Activated CD4-positive, alpha-beta T cell treated with anti-CD3 and anti-CD28 coated beads, Interleukin-10, Interleukin-2, amounts not matched to agents 100 ng/mL and 50 ng/mL, durations not matched to agents 16 hours and 8 hours (primary cell): ENCODE data around the gene MAGI1.
"Not testable (repeated sequence)": the region's sequence is repeated elsewhere in the genome, so short reads cannot be mapped to it uniquely, and the experiment has no call there.

Source experiments
- DNase-seq: peaks from one replicate; pipeline ENCODE4 v3.0.0-alpha.2; 2020

The MAGI1 gene

DNA sequence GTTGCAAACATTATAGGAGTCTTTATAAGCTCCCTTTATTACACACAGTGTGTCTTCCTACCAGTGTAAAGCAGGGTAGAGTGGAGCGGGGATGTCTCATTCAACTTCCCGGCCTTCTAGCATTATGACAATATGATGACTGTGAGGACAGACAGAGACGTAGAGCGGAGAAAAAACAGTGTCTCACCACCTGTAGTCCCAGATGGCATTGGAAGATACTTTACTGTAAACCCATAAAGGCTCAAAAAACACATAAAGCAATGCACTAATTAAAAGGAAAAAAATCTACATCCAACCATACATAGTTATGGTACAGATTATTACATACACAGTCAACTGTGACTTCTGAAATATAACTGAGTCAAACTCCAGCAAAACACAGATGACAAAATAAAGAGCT is 383.7 kb downstream of the MAGI1 start:
- DNase-seq = no peak

DNA sequence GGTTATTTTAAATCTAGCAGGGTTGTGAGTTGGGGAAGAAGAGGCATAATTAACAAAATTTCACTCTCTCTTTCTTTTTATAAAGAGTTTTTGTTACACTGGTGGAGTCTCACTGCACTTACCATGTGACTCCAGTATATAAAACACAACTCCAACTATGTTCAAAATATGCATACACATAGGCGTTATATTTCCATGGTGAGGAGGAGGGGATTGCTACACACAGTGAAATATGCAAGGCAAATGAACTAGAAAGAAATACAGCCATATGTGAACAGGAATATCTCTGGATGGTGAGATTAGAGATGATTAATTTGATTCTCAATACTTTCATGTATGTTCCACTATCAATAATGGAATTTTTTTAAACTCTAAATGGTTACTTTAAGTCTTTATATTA is 385.0 kb downstream of the MAGI1 start:
- DNase-seq = no peak

DNA sequence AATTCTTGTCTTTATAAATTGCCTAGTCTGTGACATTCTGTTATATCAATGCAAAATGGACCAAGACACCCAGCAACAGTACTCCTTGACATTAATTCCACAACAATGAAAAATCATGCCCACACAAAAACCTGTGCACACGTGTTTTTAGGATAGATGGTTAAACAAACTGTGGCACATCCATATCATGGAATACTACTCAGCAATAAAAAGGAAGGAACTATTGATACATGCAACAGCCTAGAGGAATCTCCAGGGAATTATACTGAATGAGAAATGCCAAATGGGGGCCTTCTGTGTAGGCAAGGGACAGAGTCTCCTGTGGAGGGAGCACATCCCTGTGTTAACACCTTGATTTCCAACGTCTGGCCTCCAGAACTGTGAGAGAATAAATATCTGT is 388.5 kb downstream of the MAGI1 start:
- DNase-seq = no peak

DNA sequence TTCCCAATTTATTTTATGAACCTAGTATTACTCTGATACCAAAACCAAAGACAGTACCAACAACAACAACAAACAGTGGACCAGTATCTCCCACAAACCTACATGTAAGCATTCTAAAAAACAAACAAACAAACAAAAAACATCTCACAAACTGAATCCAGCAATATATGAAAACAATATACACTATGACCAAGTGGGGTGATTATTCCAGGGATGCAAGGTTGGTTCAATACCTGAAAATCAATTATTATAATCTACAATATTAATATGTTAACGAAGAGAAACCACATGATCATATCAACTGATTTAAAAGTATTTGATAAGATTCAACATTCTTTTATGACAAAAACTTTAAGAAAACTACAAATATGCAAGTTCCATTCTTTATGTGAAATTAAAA is 391.3 kb downstream of the MAGI1 start:
- no peak for DNase-seq

DNA sequence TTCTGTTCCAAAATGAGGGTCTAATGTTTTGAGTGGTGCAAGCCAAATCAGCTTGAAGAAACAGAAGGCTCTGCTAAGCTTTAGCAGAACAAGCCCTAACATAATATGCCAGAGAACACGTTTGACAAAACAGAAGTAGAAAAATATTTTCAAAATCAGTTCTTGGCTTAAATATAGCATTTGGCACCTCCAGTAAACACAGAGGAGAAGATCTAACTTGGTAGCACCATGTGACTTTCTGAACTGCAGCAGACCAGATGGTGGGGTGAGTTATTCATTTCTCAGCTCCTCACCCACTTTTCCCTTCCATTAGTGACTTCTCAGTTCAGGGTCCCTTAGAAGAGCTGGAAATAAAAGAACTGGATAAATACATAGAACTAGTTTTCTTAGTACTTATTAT is 395.8 kb downstream of the MAGI1 start:
- no peak for DNase-seq

DNA sequence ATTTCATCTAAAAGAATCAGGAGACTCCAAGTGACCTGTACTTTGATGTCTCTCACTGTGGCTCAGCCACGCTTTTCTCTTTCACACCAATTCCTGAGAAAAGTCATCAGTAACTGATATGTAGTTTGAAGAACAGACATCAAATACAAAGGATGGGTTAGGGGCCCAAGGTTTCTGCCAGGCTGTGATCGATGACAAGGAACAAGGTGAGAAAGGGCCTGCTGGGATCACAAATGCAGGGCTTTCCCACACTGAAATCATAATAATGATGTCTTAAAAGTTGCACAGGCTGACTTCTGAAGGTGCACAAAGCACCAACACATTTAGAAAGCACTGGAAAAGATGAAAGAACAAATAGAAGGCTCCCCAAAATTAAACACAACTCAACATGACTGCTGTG is 396.9 kb downstream of the MAGI1 start:
- no peak for DNase-seq

DNA sequence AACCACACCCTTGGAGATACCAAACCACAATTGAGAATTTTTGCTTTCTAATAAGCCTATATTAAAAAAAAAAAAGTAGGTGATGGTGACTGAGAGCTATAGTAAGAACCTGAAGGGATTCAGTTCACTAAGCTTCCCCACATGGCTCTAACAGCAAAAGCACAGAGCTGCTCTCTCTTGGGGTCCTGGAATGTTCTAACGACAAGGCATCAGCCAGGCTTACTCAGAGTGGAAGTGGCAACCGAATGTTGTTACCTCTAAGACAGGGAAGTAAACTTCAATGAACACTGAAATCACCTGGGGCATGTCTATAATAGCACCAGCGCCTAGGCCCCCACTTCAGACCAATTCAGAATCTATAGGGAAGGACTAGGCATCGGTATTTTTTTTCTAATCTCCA is 397.7 kb downstream of the MAGI1 start:
- DNase-seq = no peak

DNA sequence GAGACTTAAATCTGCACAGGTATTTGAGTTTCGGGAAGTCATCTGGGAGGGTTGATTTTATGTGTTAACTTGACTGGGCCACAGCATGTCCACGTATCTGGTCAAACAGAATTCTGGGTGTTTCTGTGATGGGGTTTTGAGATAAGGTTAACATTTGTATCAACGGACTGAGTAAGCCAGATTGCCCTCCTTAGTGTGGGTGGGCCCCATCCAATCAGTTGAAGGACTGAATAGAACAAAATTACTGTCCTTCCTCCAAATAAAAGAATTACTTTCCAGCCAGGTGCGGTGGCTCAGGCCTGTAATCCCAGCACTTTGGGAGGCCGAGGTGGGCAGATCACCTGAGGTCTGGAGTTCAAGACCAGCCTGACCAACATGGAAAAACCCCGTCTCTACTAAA is 399.3 kb downstream of the MAGI1 start:
- no peak for DNase-seq

DNA sequence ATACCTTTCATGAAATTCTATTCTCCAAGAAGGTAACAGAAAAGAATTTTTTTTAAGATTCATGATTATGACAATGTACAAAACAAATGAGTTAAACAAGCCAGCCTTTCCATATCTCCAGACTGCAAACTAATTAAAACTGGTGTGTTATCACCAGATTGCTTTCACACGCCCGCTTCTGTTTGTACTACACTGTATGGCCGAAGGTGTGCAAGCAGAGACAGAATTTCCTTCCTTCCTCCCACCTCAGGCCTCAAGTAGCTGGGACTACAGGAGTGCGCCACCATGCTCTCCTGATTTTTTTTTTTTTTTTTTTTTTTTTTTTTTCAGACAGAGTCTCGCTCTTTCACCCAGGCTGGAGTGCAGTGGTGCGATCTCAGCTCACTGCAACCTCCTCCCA is 400.4 kb downstream of the MAGI1 start:
- DNase-seq = no peak

DNA sequence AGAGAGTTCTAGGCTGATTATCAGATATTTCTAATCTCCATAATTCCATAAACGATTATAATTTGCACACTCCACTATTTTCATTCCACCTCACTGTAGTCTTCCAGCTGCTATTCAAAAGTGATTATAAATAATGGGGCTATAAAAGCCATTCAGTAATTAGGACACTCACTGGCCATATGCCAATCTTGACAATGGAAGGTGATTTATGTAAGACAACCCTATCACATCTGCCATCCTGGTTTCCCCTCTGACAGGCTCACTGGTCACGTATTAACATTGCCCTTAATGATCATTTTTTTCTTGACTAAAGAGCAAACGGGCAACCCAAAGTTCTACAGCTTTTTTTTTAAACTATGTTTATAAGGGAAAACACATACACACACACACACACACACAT is 402.4 kb downstream of the MAGI1 start:
- DNase-seq = no peak

DNA sequence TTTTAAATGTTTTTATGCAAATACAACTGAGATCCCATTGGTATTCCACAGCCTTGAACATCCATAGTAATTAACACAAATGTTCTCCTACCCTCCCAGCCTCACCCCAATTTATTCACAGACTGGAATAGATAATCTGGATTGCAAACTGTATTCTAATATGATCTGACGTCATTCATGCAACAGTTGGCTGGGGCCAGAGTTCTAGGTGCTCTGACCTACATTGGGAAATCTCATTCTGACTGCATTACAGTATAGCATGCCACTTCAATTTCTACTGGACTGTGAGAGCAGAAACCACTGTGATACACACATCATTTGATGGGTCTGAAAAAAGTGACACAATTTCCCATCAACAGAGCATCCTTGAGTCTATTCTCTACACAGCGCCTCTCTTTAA is 403.1 kb downstream of the MAGI1 start:
- DNase-seq = no peak

DNA sequence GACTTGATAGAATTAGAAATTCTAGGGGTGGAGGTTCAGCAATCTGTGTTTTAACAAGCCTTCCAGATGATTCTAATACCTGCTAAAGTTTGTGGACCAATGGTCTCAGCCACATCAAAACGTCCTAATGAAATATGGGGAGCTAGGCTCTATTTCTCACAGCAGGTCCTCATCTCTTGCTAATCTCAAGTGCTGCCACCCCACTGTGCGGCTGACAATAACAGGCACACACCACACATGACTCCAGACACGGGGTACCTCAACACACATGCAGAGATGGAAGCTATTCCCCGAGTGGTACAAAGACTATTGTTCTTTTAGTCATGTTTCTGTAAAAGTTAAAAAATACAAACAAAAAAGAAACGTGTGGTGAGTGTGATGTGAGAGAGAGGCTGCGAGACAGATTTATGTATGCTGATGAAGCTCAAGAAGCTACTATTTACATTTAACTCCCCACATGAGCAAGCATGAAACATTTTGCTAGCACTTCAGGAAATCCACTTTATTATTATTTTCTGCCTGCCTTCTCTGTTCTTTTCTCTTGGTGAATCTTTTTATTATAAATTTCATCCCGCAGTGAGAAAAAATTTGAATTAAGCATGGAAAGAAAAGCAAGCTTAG is 405.6 kb downstream of the MAGI1 start:
- DNase-seq = no peak

DNA sequence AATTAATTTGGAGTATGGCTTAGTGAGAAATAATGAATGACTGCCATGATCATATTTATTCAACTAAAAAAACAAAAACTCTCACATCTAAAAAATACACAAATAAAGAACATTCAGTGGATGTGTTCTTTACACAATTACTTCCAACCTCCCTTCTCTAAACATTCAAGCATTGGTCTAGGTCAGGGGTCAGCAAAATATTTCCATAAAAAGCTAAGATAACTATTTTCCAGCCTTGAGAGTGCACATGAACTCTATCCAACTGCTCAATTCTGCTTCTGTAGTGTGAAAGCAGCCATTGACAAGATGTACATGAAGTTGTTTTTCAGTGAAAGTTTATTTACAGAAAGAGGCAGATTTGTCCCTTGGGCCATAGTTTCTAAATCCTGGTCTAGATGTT is 406.3 kb downstream of the MAGI1 start:
- no peak for DNase-seq

DNA sequence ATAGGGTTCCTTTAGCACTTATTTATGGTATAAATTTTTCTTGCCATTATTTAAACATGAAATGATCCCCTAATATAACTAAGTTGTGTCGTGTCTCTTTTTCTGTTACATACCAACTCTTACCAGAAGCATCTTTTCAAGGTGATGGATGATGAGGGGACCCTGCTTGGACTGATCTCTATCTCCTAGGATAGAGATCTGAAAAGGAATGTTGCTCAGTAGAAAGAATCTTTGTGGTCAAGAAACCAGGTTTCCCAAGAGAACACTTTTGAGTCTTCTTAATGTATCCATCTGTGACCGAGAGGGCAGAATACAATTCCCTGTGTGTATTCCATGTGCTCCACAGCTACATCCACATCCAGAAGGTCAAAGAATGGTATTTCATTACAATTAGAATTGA is 409.7 kb downstream of the MAGI1 start:
- no peak for DNase-seq

DNA sequence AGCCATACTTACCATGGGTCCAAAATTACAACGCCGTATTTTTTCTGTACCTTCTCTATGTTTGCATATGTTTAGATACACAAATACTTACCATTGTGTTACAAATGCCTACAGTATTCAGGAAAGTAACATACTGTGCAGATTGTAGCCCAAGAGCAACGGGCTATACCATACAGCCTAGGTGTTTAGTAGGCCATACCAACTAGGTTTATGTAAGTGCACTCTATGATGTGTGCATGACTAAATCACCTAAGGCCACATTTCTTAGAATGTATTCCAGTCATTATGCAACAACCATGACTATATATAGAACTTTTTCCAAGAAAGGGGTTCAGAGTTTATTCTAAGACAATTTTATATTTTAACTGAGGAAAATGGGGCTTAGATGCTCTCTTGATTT is 411.7 kb downstream of the MAGI1 start:
- no peak for DNase-seq

DNA sequence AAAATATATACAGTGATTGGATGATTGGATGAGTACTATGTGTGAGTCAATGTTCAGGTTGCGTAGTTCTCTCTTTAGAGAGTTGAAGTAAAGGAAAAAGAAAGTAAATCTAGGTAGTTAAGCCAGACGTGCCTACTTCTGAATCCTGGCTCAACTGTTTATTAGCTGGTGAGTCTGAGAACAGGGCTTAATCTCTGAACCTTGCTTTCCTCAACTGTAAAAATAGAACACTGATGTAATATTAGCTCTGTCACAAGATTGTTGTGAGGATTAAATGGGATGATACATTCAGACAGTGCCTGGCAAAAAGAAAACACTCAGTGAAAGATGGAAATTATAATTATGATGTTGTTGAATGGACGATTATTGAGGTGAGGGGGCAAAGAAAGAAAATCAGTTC is 413.4 kb downstream of the MAGI1 start:
- no peak for DNase-seq

DNA sequence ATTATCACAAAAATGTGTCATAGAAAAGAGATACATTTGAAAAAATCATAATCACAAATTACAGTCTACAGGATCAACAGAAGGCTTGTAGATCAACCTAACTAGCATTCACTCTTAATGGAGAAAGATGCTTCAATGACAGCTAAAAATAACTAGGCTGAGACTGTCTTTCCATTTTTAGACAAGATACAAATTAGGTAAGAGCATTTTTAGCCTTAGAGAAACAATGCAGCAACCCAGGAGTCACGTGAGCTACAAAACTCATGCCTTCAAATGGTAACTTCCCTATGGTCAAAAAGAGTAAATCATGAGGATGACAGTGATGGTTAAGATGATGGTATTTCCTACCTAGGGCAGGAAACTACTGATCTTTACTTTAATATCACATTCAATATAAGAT is 415.4 kb downstream of the MAGI1 start:
- DNase-seq = no peak

DNA sequence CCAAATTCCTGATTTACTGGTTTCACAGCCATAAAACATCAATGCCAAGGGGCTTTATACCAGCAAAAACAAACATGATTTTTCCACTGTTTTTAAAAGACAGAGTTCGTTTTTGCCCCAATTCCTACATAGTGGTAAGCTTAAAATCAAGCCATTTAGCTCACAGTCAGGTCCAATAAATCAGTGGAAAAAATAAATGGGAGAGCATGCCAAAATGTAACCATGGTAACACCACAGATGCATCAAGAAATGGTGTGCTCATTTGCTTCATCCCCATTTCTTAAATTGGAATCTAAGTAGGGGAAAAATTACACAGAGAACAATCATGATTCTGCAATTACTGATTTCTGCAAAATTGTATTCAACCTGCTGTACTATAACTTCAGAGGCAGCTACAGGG is 418.8 kb downstream of the MAGI1 start:
- DNase-seq = no peak

DNA sequence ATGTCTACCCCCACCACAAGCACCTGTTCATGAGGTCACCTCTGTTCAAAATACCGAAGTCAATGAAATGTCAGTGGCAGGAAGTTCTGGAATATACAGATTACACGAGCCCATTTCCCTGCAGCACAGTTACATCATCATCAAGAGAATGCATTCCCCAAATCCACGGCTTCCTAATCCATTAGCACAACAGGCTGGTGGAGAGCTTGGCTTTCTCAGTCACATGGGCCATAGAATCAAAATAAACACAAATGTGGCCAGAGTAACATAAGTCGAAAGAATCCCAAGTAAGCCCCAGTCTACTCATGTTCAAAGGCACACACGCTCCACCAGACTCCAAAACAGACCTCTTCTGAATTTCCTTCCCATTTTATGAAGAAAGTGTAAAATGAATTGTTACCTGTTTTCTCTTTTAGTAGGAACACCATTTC is 419.3 kb downstream of the MAGI1 start:
- no peak for DNase-seq

DNA sequence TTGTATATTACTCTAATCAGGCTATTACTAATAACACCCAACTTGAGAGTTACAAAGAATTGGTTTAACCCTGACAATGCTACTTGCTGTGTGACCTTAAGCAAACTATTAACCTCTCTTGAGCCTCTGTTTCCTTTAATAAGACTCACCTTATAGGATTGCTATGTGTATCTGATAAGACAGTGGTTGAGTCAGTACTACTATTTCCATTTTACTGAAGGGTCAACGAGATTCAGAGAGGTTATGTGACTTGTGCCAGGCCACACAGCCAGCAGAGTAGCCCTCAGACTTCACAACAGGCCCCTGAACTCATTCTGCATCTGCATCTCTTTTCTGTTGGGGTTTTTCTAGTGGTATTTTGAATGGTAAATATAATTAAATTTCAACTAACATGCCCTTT is 420.1 kb downstream of the MAGI1 start:
- no peak for DNase-seq

DNA sequence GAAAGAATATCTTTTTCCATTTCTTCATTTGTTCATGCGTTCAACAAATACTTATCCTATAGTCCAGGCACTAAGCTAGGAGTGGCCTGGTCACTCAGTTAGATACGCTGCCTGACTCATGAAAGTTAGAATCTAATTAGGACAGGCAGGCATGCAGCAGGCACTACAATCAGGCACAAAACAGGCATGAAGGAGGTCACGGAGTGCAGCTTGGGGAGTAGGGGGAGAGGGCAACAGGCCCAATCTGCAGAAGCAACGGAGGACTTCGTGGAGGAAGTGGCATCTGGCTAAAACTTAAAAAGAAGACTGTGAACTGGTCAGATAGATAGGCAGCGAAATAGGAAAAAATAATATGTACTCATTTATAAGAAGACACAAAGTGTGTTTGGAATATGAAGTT is 420.9 kb downstream of the MAGI1 start:
- DNase-seq = no peak

DNA sequence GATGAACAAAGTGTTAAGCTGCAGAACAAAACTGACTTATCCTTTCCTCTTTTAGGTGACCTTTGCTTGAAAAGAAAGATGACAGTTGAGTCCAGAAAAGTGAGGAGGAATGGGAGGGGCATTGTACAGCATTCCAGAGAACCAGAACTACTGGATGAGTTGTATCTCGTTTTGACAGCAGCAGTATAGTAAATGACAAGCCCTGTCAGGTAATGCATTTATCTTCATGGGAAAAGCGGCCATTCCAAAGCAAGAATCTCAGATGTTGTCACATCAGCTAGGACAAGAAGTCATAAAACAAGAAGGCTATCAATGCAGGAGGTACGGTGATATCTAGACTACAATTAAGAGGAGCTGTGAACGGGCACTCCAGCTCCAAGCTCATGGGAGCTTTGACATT is 421.5 kb downstream of the MAGI1 start:
- no peak for DNase-seq

DNA sequence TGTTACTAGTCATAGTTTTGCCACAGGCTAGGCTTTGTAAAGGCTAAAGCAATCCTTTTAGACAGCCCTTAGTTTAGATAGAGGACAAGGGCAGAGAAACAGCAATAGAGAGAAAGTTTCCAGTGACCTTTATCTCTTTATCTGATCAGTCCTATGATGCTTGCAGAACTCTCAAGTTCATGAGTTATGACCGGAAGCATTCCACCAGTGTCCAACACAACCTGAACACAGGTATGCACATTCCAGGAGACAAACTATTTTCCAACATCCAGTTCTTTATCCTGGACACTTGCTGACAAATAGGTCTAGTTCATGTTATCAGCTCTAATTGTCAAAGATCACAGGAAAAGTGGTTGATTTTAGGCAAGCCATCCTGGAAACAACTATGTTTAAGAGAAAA is 422.2 kb downstream of the MAGI1 start:
- no peak for DNase-seq

DNA sequence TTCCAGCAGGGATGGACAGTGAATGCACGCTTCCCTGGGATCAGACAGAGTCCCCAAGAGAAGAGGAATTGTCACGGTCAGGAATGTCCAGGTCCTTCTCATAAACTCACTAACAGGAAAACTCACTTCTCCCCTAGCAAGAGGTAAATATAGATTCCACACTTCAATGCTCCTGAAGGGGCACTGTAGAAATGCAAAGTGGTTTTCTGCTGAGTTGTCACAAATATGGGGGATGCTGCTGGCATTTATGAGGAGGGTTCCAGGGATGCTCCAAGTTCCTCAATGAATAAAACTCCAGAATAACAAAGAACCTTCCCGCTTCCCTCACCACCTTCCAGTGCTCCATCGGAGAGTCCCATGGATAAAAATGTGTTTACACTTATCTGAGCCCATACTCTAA is 423.4 kb downstream of the MAGI1 start:
- no peak for DNase-seq

DNA sequence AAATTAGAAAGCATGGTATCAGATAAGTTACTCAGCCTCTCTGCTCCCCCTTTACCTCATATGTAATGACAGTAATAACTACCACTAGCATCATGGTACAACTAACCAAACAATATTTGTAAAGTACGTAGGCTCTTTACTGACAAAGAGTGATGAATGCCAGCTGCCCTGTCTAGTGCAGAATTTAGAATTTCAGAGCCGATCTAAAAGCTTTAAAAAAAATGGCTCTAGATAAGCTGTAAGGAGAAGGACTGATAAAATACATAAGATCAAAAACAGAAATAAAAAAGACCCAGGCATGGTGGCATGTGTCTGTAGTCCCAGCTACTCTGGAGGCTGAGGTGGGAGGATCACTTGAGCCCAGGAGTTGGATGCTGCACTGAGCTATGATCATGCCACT is 424.1 kb downstream of the MAGI1 start:
- DNase-seq = no peak

DNA sequence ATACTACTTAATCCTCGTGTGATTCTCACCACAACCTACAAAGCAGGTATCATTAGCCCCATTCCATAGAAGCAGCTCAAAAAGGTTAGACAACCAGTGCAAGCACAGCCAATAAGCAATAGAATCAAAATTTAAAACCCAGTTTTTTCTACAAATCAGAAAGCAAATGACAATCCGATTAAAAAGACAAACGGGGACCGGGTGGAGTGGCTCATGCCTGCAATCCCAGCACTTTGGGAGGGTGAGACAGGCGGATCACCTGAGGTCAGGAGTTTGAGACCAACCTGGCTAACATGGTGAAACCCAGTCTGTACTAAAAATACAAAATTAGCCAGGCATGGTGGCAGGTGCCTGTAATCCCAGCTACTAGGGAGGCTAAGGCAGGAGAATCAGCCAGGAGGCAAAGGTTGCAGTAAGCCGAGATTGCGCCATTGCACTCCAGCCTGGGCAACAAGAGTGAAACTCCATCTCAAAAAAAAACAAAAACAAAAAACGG is 430.7 kb downstream of the MAGI1 start:
- not testable (repeated sequence) for DNase-seq
